HepG2 (cell line): ENCODE measurements around the gene ZNG1E. TPM values are rescaled to one million over a fixed set of nuclear protein-coding genes. Genes with fewer than 3 reads are reported as not detected.
"Not testable (repeated sequence)": the region's sequence is repeated elsewhere in the genome, so short reads cannot be mapped to it uniquely, and the experiment has no call there.

Experiments
- ATAC-seq: fragments of 200-7000 bp; cut with Tn5 transposase; 3 replicates; pipeline ENCODE4 v1.9.1; 2020; ENCODE audit warnings: mild to moderate bottlenecking, moderate library complexity
- BruUV-seq: library from RNA; stranded (reverse); fragments of 400-500 nt; replicated peaks from 2 replicates; lab custom pipeline; 2021; lab: Mats Ljungman, UMichigan
- CTCF ChIA-PET: fragments of 300-600 bp; formaldehyde crosslinking; extraction: SDS; loops from one replicate; lab custom pipeline; 2021; ENCODE audit warnings: low total read pairs, inconsistent platforms, low intra/inter-chr PET ratio; lab: Yijun Ruan, JAX
- POLR2A ChIA-PET: fragments of 350-600 bp; sonication (Branson Sonifier 250); formaldehyde crosslinking; loops from one replicate; lab custom pipeline; 2020; ENCODE audit warnings: antibody characterized with exemption, inconsistent platforms; lab: Yijun Ruan, JAX
- DNase-seq: peaks from one replicate; pipeline ENCODE4 v3.0.0-alpha.2; 2015; ENCODE audit warnings: low spot score
- FAIRE-seq: peaks from 3 replicates; lab custom pipeline; 2011; peaks lifted over from hg19 to GRCh38; lab: Jason Lieb, UNC
- H2AFZ ChIP-seq: one replicate; pipeline ENCODE4 v1.6.1; 2011; ENCODE audit warnings: low read length, inconsistent platforms
- H3K27ac ChIP-seq: fragments of 300-600 bp; 3 replicates; pipeline ENCODE4 v1.8.0; 2011; ENCODE audit warnings: mixed run types, mild to moderate bottlenecking, mixed read lengths, low read length, inconsistent platforms; ENCODE audit not compliant: insufficient read depth; ENCODE audit errors: extremely low read length
- H3K27me3 ChIP-seq, 2 experiments: fragments of 200-600 bp in 1 of 2; 2 replicates in 1 of 2; 3 replicates in 1 of 2; pipeline versions ENCODE4 v1.6.0 to v1.8.0; 2011; ENCODE audit warnings: low read length in 2 of 2, mild to moderate bottlenecking in 2 of 2, moderate library complexity in 2 of 2, inconsistent platforms in 1 of 2; ENCODE audit not compliant: insufficient read depth in 2 of 2, control insufficient read depth in 1 of 2
- H3K36me3 ChIP-seq, 2 experiments: fragments of 200-600 bp in 1 of 2; replicated peaks in 1 of 2; 2 replicates in 1 of 2; 3 replicates in 1 of 2; pipeline versions ENCODE4 v1.5.1 to v1.8.0; 2011; ENCODE audit warnings: low read length in 2 of 2, inconsistent platforms in 1 of 2; ENCODE audit not compliant: insufficient read depth in 2 of 2, control insufficient read depth in 1 of 2
- H3K4me1 ChIP-seq: 2 replicates; pipeline ENCODE4 v1.5.1; 2012; ENCODE audit warnings: low read length, inconsistent platforms; ENCODE audit not compliant: insufficient read depth
- H3K4me2 ChIP-seq: 2 replicates; pipeline ENCODE4 v1.6.0; 2011; ENCODE audit warnings: low read depth, low read length, inconsistent platforms
- H3K4me3 ChIP-seq, 3 experiments: fragments of 200-600 bp in 1 of 3; sonication (generic), shearing (Covaris generic) in 1 of 3; replicated peaks in 1 of 3; 2 replicates each; pipeline ENCODE4 v1.5.1; 2011 to 2016; ENCODE audit warnings: low read length in 3 of 3, inconsistent platforms in 2 of 3, low read depth in 2 of 3, mild to moderate bottlenecking in 2 of 3, control low read depth in 1 of 3, mixed read lengths in 1 of 3; ENCODE audit not compliant: insufficient read depth in 1 of 3
- H3K79me2 ChIP-seq: one replicate; pipeline ENCODE4 v1.6.1; 2011; ENCODE audit warnings: low read length, inconsistent platforms; ENCODE audit not compliant: insufficient read depth
- H3K9ac ChIP-seq: 2 replicates; pipeline ENCODE4 v1.6.0; 2011; ENCODE audit warnings: mild to moderate bottlenecking, low read depth, low read length, inconsistent platforms; ENCODE audit not compliant: insufficient read depth
- H3K9me3 ChIP-seq: 2 replicates; pipeline ENCODE4 v1.5.1; 2012; ENCODE audit warnings: mild to moderate bottlenecking, low read length
- H4K20me1 ChIP-seq: 2 replicates; pipeline ENCODE4 v1.6.0; 2011; ENCODE audit warnings: inconsistent platforms, mild to moderate bottlenecking, low read length, moderate library complexity; ENCODE audit not compliant: insufficient read depth
- CREB1 ChIP-seq, 2 experiments: fragments of 450-650 bp in 1 of 2; IDR thresholded peaks; 2 replicates each; pipeline ENCODE4 v1.6.1; 2016 to 2017; ENCODE audit warnings: control low read depth in 1 of 2, mild to moderate bottlenecking in 1 of 2, missing compliant biosample characterization in 1 of 2, missing genetic modification characterization in 1 of 2
- ELF1 ChIP-seq: sonication (generic); formaldehyde crosslinking; IDR thresholded peaks from 2 replicates; pipeline ENCODE4 v1.4.0; 2020; ENCODE audit warnings: missing genetic modification reagents
- ELF3 ChIP-seq: IDR thresholded peaks from 2 replicates; pipeline ENCODE4 v1.6.1; 2016; ENCODE audit warnings: missing genetic modification reagents, missing compliant biosample characterization
- ETV5 ChIP-seq: IDR thresholded peaks from 2 replicates; pipeline ENCODE4 v1.6.1; 2018; ENCODE audit warnings: missing biosample characterization, missing genetic modification reagents, inconsistent platforms, borderline replicate concordance
- GATAD1 ChIP-seq: IDR thresholded peaks from 2 replicates; pipeline ENCODE4 v1.6.1; 2016; ENCODE audit warnings: missing genetic modification reagents, missing compliant biosample characterization
- HNF4A ChIP-seq: sonication (generic); formaldehyde crosslinking; IDR thresholded peaks from 2 replicates; pipeline ENCODE4 v1.4.0; 2020; ENCODE audit warnings: missing genetic modification reagents
- KAT8 ChIP-seq: IDR thresholded peaks from 2 replicates; pipeline ENCODE4 v1.6.1; 2016; ENCODE audit warnings: missing genetic modification reagents, missing compliant biosample characterization
- MYC ChIP-seq: sonication (generic); formaldehyde crosslinking; IDR thresholded peaks from 2 replicates; pipeline ENCODE4 v1.9.0; 2021; ENCODE audit warnings: missing genetic modification reagents, borderline replicate concordance
- SAP130 ChIP-seq: IDR thresholded peaks from 2 replicates; pipeline ENCODE4 v1.6.1; 2016; ENCODE audit warnings: low read depth
- SRF ChIP-seq: IDR thresholded peaks from 2 replicates; pipeline ENCODE4 v1.6.1; 2011; ENCODE audit warnings: mild to moderate bottlenecking, low read depth, low read length, moderate library complexity
- STAG1 ChIP-seq: sonication (generic); formaldehyde crosslinking; IDR thresholded peaks from 2 replicates; pipeline ENCODE4 v1.4.0; 2020; ENCODE audit warnings: missing genetic modification reagents
- WGBS: methylation state at CpG from one replicate; pipeline ENCODE4 v1.1.6; 2017; ENCODE audit warnings: low lambda C conversion rate; 5-methylcytosine and 5-hydroxymethylcytosine counted together
- in situ Hi-C: cut with HindIII; loops from 2 replicates; pipeline ENCODE4 v1.10.0; 2017; ENCODE audit warnings: low pct_unique_long_range_greater_than_20kb; ENCODE audit not compliant: extremely low pct_ligation_motif_present
- intact Hi-C: fragments of 100-400 bp; cut with micrococcal nuclease; formaldehyde crosslinking; loops from one replicate; pipeline ENCODE4 v1.10.0; 2022; ENCODE audit not compliant: unreplicated experiment
- polyA plus RNA-seq, 8 experiments: library from polyadenylated mRNA; depleted of rRNA in 3 of 8; stranded (reverse) in 7 of 8; unstranded in 1 of 8; fragments of >200 nt; fragmentation: Illumina TruSeq in 4 of 8; extraction: Trizol in 4 of 8; gene quantifications; 2 replicates each; pipeline versions ENCODE4 v1.2.1 to v1.2.3, GENCODE V29; 2011 to 2016; ENCODE audit warnings: low read depth in 4 of 8, missing spikeins in 1 of 8, mixed read lengths in 1 of 8; ENCODE audit not compliant: insufficient read depth in 1 of 8
- total RNA-seq, 5 experiments: library from RNA; depleted of rRNA; stranded (reverse); fragments of >200 nt; fragmentation: Illumina TruSeq; extraction: Trizol; gene quantifications; 2 replicates each; pipeline ENCODE4 v1.2.3, GENCODE V29; 2016; ENCODE audit warnings: low read depth in 1 of 5

The ZNG1E gene
- total and polyA plus RNA-seq, 2 of the 13 experiments (the other 11 are each of a cell fraction or from before 2014, with no cell fraction given): 55.6 to 120 TPM

DNA sequence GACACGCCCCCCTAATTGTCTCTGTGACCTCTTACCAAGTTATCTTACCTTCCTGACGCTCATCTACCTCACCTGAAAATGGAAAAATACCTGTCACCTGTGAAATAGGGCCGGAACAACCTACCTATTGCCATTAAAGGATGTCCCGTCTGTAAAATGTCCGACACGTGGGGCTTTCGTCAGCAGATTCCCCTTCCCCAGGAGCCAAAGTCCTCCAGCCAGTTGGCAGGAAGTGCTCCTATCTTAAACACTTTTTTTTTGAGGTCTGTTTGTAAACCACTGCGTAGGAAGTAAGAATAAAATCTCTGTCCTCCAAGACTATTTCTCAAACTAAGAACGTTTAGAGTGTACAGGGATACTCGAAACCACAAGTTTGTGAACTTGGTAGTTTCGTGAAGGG, 661 bp downstream of the ZNG1E start (continued):
- TF ChIP-seq ELF3 (CRISPR knock-in tag) (0 out of 2 replicates have a peak, but pooled peaks have one; percentile 12), ETV5 (CRISPR knock-in tag) (peak; percentile 26; the same call in 1 of the 2 replicates), CREB1 (CRISPR knock-in tag; IDR thresholded peaks at IDR 0.05) (peak; percentile 24; the same call in 1 of the 2 replicates), SAP130 (peak; percentile 71), HNF4A (CRISPR knock-in tag) (peak; percentile 60), GATAD1 (CRISPR knock-in tag) (0 out of 2 replicates have a peak, but pooled peaks have one; percentile 30), KAT8 (peak; percentile 29; the same call in 1 of the 2 replicates), SRF (0 out of 2 replicates have a peak, but pooled peaks have one; percentile 54), MYC (CRISPR knock-in tag) (peak; percentile 69), ELF1 (peak; percentile 55)
- not testable (repeated sequence) for TF ChIP-seq CREB1 (IDR thresholded peaks at IDR 0.05)

DNA sequence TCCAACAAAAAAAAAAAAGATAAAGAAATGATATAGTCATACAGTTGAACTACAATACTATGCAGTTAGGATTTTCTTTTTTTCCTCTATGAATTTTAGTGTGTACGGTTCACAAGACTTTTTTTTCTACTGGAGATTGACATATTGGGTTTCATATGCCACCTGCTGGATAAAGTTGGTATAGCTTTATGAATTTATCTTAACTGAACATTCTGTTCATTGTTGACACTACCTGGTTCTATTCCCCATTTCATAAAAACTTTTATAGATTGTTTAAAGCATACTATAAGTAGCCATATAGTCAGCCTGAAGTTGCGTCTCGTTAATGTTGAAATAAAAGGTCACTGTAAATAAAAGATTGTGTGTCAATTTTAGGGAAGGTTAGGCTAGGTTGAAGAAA, 2.8 kb downstream of the ZNG1E start:
- H4K20me1 ChIP-seq, in situ Hi-C loops, H3K9ac ChIP-seq, H3K4me2 ChIP-seq, CTCF ChIA-PET, BruUV-seq, H3K27me3 ChIP-seq, H3K79me2 ChIP-seq, POLR2A ChIA-PET, H3K9me3 ChIP-seq, DNase-seq, H3K36me3 ChIP-seq, H2AFZ ChIP-seq, H3K27ac ChIP-seq, H3K4me3 ChIP-seq, H3K4me1 ChIP-seq, ATAC-seq, intact Hi-C loops, FAIRE-seq: not testable (repeated sequence)
- WGBS: 13% methylated on average over 3 of the region's 3 CpGs
- TF ChIP-seq STAG1: 0 out of 2 replicates have a peak, but pooled peaks have one; percentile 11

DNA sequence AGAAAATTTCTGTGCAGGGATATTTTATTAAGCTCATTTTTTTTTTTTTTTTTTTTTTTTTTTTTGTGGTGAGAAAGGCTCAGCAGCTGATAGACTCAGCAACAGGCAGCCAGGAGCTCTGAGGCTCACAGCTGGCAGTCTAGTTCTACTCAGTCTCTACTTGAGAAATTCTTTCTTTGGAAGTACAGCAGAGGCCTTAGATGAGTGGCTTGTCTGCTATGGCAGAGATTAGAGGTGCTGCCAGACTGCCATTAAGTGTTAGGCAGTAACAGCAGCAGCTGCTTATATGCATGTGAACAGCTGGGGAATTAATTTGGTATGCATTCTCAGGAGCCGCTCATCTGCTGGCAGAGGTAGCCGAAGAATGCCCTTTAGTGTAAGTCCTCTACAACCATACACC, 27.8 kb downstream of the ZNG1E start:
- H3K27ac ChIP-seq, H3K27me3 ChIP-seq, H2AFZ ChIP-seq, in situ Hi-C loops, intact Hi-C loops, H3K79me2 ChIP-seq, H3K36me3 ChIP-seq, H3K9ac ChIP-seq, FAIRE-seq, POLR2A ChIA-PET, DNase-seq, H3K9me3 ChIP-seq, BruUV-seq, CTCF ChIA-PET, ATAC-seq, H4K20me1 ChIP-seq, H3K4me3 ChIP-seq, H3K4me2 ChIP-seq, H3K4me1 ChIP-seq: not testable (repeated sequence)
- WGBS: no CpG with 5 or more reads among the region's 2 CpGs

DNA sequence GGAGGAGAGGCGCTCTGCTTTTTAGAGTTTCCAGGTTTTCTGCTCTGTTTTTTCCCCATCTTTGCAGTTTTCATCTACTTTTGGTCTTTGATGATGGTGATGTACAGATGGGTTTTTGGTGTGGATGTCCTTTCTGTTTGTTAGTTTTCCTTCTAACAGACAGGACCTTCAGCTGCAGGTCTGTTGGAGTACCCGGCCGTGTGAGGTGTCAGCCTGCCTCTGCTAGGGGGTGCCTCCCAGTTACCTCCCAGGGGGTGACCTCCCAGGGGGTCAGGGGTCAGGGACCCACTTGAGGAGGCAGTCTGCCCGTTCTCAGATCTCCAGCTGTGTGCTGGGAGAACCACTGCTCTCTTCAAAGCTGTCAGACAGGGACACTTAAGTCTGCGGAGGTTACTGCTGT, 38.7 kb downstream of the ZNG1E start:
- H3K4me2 ChIP-seq, CTCF ChIA-PET, in situ Hi-C loops, H3K79me2 ChIP-seq, H4K20me1 ChIP-seq, FAIRE-seq, POLR2A ChIA-PET, H3K36me3 ChIP-seq, H3K4me3 ChIP-seq, ATAC-seq, H3K9me3 ChIP-seq, intact Hi-C loops, H3K27me3 ChIP-seq, H2AFZ ChIP-seq, H3K9ac ChIP-seq, H3K4me1 ChIP-seq, BruUV-seq, DNase-seq, H3K27ac ChIP-seq: not testable (repeated sequence)
- WGBS: 94% methylated on average over 3 of the region's 5 CpGs
